Measurements from ENCODE around the gene MGLL. TPM values are rescaled to one million over a fixed set of nuclear protein-coding genes. Genes with fewer than 3 reads are reported as not detected.

The MGLL gene
- total RNA-seq, 1 experiment from 2014 or later, result 0.94 TPM

DNA sequence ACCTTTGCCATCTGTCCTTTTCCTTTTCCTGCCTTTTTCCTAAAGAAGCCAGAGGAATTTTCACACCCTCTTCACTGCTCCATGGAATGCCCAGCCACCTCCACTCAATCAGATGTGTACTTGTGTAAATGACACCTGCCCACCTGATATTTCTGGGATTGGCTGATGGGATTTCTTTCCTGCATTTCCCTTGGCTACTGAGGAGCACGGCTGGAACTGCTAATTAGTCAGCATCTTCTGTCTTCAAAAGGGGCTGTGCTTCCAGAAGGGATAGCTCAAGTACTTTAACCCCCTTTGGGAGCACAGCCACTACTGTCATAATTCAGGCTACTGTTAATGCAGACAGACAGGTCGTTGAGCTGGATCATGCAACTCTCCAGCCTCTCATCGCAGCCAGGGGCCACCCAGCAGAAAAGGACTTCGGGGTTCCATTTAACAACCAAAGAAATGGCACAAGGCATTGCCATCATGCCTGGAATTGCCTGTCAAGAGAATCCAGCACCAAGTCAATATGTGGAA lies 38.6 kb downstream of the MGLL start (continued):
- TF ChIP-seq IRF2 (CRISPR knock-in tag; IDR thresholded peaks at IDR 0.05; ENCODE audit: borderline replicate concordance, low read depth) (no peak), NFATC4 (CRISPR knock-in tag; IDR thresholded peaks at IDR 0.05) (no peak), ZNF138 (CRISPR knock-in tag; conservative IDR thresholded peaks at IDR 0.05) (no peak), JAZF1 (CRISPR knock-in tag; IDR thresholded peaks at IDR 0.05) (no peak)
- TF ChIP-seq, protein P1, sequence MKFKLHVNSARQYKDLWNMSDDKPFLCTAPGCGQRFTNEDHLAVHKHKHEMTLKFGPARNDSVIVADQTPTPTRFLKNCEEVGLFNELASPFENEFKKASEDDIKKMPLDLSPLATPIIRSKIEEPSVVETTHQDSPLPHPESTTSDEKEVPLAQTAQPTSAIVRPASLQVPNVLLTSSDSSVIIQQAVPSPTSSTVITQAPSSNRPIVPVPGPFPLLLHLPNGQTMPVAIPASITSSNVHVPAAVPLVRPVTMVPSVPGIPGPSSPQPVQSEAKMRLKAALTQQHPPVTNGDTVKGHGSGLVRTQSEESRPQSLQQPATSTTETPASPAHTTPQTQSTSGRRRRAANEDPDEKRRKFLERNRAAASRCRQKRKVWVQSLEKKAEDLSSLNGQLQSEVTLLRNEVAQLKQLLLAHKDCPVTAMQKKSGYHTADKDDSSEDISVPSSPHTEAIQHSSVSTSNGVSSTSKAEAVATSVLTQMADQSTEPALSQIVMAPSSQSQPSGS (CRISPR knock-in tag; IDR thresholded peaks at IDR 0.05; ENCODE audit: borderline replicate concordance, low read depth), result no peak
- TF ChIP-seq, protein P2, sequence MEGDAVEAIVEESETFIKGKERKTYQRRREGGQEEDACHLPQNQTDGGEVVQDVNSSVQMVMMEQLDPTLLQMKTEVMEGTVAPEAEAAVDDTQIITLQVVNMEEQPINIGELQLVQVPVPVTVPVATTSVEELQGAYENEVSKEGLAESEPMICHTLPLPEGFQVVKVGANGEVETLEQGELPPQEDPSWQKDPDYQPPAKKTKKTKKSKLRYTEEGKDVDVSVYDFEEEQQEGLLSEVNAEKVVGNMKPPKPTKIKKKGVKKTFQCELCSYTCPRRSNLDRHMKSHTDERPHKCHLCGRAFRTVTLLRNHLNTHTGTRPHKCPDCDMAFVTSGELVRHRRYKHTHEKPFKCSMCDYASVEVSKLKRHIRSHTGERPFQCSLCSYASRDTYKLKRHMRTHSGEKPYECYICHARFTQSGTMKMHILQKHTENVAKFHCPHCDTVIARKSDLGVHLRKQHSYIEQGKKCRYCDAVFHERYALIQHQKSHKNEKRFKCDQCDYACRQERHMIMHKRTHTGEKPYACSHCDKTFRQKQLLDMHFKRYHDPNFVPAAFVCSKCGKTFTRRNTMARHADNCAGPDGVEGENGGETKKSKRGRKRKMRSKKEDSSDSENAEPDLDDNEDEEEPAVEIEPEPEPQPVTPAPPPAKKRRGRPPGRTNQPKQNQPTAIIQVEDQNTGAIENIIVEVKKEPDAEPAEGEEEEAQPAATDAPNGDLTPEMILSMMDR (IDR thresholded peaks at IDR 0.05), result no peak

DNA sequence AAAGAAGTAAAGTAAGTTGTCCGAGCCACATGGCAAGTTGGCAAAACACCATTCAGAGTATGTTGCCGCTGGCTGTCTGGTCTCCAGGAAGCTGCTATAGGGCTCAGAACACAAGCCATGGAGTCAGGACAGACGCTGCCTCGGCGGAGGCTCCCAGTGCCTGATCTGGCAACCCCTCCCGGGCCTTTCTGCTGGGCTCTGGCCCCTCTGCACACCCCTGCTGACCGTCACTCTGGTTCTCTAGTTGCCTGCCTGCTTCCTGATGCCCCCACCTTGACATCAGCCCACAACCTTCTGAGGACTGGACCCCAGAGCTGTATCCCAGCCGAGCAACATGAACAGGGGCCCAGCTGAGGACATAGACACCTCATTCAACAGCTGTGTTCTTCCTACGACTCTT lies 39.1 kb downstream of the MGLL start:
- no peak overlapping the region for H3K27ac Mint-ChIP-seq
- DNase-seq (ENCODE audit: low spot score), result no peak
- no peaks in the 10 kb centered on the region for H3K27me3 Mint-ChIP-seq (ENCODE audit: low read depth)
- ChIA-PET POLR2A (interaction anchor here (0.7 kb wide), 1 partner anchor 747 kb away, joined by 11 read pairs; no protein-coding TSS in a partner anchor), CTCF (interaction anchor here (0.6 to 1.8 kb wide), 3 partner anchors 8 to 225 kb away, joined by 3 to 10 read pairs (median 4); no protein-coding TSS in a partner anchor)
- peaks cover 7% of the 10 kb centered on the region for H3K4me1 Mint-ChIP-seq
- ATAC-seq, result no peak
- no peaks in the 10 kb centered on the region for H3K9me3 Mint-ChIP-seq
- TF ChIP-seq ZNF121 (CRISPR knock-in tag; IDR thresholded peaks at IDR 0.05) (no peak), MXD4 (CRISPR knock-in tag; IDR thresholded peaks at IDR 0.05; ENCODE audit: borderline replicate concordance) (no peak)
- no peaks in the 10 kb centered on the region for H3K36me3 Mint-ChIP-seq
- no peak overlapping the region for H3K4me3 Mint-ChIP-seq

DNA sequence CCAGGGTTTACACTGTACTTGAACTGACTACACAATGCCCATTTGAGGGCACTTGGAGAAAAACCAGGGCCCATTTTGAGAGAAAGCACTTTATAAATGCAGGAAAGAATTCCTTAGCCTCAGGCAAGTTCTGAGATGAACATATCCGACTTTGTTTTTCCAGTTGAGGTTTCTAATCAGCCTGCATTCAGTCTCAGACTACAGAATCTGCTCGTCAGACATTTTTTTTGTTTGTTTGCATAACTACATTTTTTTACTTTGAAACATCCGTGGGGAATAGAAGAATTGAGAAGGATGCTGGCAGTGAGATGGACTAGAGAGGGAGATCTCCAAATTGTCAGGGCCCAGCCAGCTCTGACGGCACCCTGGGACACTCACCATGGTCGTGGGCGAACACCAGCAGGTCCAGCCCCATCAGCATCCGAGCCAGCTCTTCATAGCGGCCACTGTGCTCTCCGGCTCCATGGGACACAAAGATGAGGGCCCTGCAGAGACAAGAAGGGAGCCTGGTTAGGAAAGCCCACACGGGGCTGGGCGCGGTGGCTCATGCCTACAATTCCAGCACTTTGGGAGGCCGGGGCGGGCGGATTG lies 40.8 kb downstream of the MGLL start:
- Mint-ChIP-seq H3K4me1 (peaks cover 7% of the 10 kb centered on the region), H3K27me3 (ENCODE audit: low read depth) (no peaks in the 10 kb centered on the region), H3K4me3 (no peak overlapping the region), H3K9me3 (peaks cover 12% of the 10 kb centered on the region), H3K36me3 (0 out of 2 replicates have a peak, but pooled peaks cover 4% of the 10 kb centered on the region), H3K27ac (peak overlapping the region; percentile 62; the same call in 1 of the 2 replicates)
- TF ChIP-seq, protein P3, sequence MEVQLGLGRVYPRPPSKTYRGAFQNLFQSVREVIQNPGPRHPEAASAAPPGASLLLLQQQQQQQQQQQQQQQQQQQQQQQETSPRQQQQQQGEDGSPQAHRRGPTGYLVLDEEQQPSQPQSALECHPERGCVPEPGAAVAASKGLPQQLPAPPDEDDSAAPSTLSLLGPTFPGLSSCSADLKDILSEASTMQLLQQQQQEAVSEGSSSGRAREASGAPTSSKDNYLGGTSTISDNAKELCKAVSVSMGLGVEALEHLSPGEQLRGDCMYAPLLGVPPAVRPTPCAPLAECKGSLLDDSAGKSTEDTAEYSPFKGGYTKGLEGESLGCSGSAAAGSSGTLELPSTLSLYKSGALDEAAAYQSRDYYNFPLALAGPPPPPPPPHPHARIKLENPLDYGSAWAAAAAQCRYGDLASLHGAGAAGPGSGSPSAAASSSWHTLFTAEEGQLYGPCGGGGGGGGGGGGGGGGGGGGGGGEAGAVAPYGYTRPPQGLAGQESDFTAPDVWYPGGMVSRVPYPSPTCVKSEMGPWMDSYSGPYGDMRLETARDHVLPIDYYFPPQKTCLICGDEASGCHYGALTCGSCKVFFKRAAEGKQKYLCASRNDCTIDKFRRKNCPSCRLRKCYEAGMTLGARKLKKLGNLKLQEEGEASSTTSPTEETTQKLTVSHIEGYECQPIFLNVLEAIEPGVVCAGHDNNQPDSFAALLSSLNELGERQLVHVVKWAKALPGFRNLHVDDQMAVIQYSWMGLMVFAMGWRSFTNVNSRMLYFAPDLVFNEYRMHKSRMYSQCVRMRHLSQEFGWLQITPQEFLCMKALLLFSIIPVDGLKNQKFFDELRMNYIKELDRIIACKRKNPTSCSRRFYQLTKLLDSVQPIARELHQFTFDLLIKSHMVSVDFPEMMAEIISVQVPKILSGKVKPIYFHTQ (CRISPR knock-in tag; IDR thresholded peaks at IDR 0.05), result no peak
- TF ChIP-seq TP53 (CRISPR knock-in tag; IDR thresholded peaks at IDR 0.05), result no peak
- no peak for TF ChIP-seq ZBTB21 (CRISPR knock-in tag; IDR thresholded peaks at IDR 0.05; ENCODE audit: borderline replicate concordance)
- TF ChIP-seq, protein P4, sequence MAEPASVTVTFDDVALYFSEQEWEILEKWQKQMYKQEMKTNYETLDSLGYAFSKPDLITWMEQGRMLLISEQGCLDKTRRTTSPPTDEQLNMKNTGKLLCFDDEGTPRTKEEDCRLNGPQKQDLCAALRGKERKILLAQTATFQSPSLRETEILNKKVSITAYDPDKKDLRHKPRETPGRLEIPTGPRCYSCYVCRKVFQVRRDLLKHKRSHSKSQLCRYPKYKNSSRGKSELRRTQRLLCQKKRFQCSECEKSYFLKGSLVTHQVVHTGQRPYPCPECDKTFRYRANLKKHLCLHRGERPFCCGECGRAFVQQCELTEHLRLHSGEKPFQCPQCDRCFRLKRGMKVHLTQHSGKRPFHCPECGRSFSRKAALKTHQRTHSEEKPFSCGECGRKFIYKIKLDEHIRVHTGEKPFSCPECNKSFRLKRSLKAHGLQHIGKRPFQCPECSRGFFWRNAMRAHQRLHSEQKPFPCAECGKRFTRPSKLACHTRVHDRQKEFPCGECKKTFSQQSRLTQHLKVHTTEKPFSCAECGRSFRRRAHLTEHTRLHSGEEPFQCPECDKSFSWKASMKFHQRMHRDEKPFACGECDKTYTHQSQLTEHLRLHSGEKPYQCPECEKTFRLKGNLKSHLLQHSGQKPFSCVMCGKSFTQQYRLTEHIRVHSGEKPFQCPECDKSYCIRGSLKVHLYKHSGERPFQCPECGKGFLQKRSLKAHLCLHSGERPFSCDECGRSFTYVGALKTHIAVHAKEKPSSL (CRISPR knock-in tag; conservative IDR thresholded peaks at IDR 0.05), result no peak
- TF ChIP-seq, protein P5, sequence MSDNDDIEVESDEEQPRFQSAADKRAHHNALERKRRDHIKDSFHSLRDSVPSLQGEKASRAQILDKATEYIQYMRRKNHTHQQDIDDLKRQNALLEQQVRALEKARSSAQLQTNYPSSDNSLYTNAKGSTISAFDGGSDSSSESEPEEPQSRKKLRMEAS (CRISPR knock-in tag; IDR thresholded peaks at IDR 0.05), result no peak
- no peak for TF ChIP-seq ZNF416 (CRISPR knock-in tag; IDR thresholded peaks at IDR 0.05)
- no peak for TF ChIP-seq HMGA2 (CRISPR knock-in tag; IDR thresholded peaks at IDR 0.05)
- TF ChIP-seq, protein P6, sequence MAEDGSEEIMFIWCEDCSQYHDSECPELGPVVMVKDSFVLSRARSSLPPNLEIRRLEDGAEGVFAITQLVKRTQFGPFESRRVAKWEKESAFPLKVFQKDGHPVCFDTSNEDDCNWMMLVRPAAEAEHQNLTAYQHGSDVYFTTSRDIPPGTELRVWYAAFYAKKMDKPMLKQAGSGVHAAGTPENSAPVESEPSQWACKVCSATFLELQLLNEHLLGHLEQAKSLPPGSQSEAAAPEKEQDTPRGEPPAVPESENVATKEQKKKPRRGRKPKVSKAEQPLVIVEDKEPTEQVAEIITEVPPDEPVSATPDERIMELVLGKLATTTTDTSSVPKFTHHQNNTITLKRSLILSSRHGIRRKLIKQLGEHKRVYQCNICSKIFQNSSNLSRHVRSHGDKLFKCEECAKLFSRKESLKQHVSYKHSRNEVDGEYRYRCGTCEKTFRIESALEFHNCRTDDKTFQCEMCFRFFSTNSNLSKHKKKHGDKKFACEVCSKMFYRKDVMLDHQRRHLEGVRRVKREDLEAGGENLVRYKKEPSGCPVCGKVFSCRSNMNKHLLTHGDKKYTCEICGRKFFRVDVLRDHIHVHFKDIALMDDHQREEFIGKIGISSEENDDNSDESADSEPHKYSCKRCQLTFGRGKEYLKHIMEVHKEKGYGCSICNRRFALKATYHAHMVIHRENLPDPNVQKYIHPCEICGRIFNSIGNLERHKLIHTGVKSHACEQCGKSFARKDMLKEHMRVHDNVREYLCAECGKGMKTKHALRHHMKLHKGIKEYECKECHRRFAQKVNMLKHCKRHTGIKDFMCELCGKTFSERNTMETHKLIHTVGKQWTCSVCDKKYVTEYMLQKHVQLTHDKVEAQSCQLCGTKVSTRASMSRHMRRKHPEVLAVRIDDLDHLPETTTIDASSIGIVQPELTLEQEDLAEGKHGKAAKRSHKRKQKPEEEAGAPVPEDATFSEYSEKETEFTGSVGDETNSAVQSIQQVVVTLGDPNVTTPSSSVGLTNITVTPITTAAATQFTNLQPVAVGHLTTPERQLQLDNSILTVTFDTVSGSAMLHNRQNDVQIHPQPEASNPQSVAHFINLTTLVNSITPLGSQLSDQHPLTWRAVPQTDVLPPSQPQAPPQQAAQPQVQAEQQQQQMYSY (CRISPR knock-in tag; IDR thresholded peaks at IDR 0.05), result no peak
- TF ChIP-seq IRF2 (CRISPR knock-in tag; IDR thresholded peaks at IDR 0.05; ENCODE audit: borderline replicate concordance, low read depth), result no peak
- TF ChIP-seq RELA (CRISPR knock-in tag; IDR thresholded peaks at IDR 0.05; ENCODE audit: borderline replicate concordance), result no peak
- no peak for TF ChIP-seq SMAD3 (CRISPR knock-in tag; IDR thresholded peaks at IDR 0.05; ENCODE audit: borderline replicate concordance)
- no peak for TF ChIP-seq ZNF396 (CRISPR knock-in tag; IDR thresholded peaks at IDR 0.05; ENCODE audit: borderline replicate concordance)
- TF ChIP-seq EMX1 (CRISPR knock-in tag; IDR thresholded peaks at IDR 0.05), result no peak
- TF ChIP-seq ZNF138 (CRISPR knock-in tag; conservative IDR thresholded peaks at IDR 0.05), result no peak
- no peak for TF ChIP-seq ZNF423 (CRISPR knock-in tag; IDR thresholded peaks at IDR 0.05)
- ChIA-PET POLR2A (no interaction called here), CTCF (interaction anchor here (1.0 to 1.8 kb wide), 2 partner anchors 9 to 84 kb away, joined by 3 to 10 read pairs; no protein-coding TSS in a partner anchor)
- DNase-seq (ENCODE audit: low spot score) (no peak), ATAC-seq (no peak)
